22Rv1 (cell line): ENCODE measurements around the gene AMBRA1.

Source experiments
- ZFX ChIP-seq: fragments of 450-650 bp; IDR thresholded peaks from 2 replicates; pipeline ENCODE4 v1.6.1; 2017; ENCODE audit warnings: antibody characterized with exemption, borderline replicate concordance
- TF ChIP-seq, protein P1 (sequence below): fragments of 450-650 bp; IDR thresholded peaks from 2 replicates; pipeline ENCODE4 v1.5.1; 2017; ENCODE audit warnings: mild to moderate bottlenecking

DNA sequence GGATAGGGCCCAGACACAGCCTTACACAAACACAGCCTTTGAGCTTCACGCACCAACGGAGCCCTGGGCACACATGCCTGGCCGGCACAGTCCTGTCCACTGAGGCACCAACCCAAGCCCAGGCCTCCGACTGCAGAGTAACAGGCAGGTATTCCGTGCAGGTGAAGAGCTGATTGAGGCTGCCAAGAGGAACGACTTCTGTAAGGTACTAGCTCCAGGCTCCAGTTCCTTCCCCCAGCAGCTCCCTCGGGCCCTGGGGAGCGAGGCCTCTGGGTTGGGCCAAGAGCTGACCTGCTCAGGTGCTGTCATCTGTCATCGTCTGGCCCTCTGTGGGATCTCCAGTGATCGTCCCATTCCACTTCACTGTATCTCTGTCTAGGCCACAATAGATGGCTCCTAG is 215.5 kb downstream of the AMBRA1 start:
- TF ChIP-seq, protein P1, sequence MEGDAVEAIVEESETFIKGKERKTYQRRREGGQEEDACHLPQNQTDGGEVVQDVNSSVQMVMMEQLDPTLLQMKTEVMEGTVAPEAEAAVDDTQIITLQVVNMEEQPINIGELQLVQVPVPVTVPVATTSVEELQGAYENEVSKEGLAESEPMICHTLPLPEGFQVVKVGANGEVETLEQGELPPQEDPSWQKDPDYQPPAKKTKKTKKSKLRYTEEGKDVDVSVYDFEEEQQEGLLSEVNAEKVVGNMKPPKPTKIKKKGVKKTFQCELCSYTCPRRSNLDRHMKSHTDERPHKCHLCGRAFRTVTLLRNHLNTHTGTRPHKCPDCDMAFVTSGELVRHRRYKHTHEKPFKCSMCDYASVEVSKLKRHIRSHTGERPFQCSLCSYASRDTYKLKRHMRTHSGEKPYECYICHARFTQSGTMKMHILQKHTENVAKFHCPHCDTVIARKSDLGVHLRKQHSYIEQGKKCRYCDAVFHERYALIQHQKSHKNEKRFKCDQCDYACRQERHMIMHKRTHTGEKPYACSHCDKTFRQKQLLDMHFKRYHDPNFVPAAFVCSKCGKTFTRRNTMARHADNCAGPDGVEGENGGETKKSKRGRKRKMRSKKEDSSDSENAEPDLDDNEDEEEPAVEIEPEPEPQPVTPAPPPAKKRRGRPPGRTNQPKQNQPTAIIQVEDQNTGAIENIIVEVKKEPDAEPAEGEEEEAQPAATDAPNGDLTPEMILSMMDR = no peak
- TF ChIP-seq ZFX = no peak
